K562 (cell line): ENCODE measurements around the gene AGFG2. TPM values are rescaled to one million over a fixed set of nuclear protein-coding genes. Genes with fewer than 3 reads are reported as not detected.
A peak's percentile ranks its signal among the peaks of the same experiment; 100 is the strongest.

ENCODE experiments used
- BRD4 ChIP-seq: fragments of 200-600 bp; sonication (generic); IDR thresholded peaks from 2 replicates; pipeline ENCODE4 v1.6.1; 2017; ENCODE audit warnings: inconsistent platforms
- CLOCK ChIP-seq: fragments of 250-450 bp; sonication (Bioruptor Pico); IDR thresholded peaks from 2 replicates; pipeline ENCODE4 v1.4.0; 2020; ENCODE audit warnings: mild to moderate bottlenecking, moderate library complexity, borderline replicate concordance
- CTBP1 ChIP-seq: fragments of 450-650 bp; IDR thresholded peaks from 2 replicates; pipeline ENCODE4 v1.6.1; 2016; ENCODE audit warnings: borderline replicate concordance
- E2F8 ChIP-seq: fragments of 450-650 bp; IDR thresholded peaks from 2 replicates; pipeline ENCODE4 v1.7.1; 2018; ENCODE audit warnings: mild to moderate bottlenecking, low read depth; ENCODE audit not compliant: partially characterized antibody
- ETV1 ChIP-seq: fragments of 450-650 bp; conservative IDR thresholded peaks from 2 replicates; pipeline ENCODE4 v1.6.1; 2016; ENCODE audit warnings: missing genetic modification characterization, control low read depth, low read depth, missing compliant biosample characterization
- HLTF ChIP-seq: fragments of 450-650 bp; IDR thresholded peaks from 2 replicates; pipeline ENCODE4 v1.6.1; 2016
- NFE2 ChIP-seq: IDR thresholded peaks from 2 replicates; pipeline ENCODE4 v1.6.1; 2014; ENCODE audit warnings: antibody characterized with exemption, low read depth
- NR2F6 ChIP-seq: fragments of 450-650 bp; formaldehyde crosslinking; IDR thresholded peaks from 2 replicates; pipeline ENCODE4 v1.4.0; 2020; ENCODE audit warnings: mild to moderate bottlenecking
- PATZ1 ChIP-seq: fragments of 250-450 bp; sonication (Bioruptor Pico); IDR thresholded peaks from 2 replicates; pipeline ENCODE4 v1.5.0; 2020; ENCODE audit warnings: mild to moderate bottlenecking, borderline replicate concordance
- PML ChIP-seq: IDR thresholded peaks from 2 replicates; pipeline ENCODE4 v1.6.1; 2012; ENCODE audit warnings: low read length, inconsistent platforms
- POLR2A ChIP-seq: fragments of 450-650 bp; conservative IDR thresholded peaks from 2 replicates; pipeline ENCODE4 v1.6.1; 2016
- POLR3A ChIP-seq: IDR thresholded peaks from 2 replicates; pipeline ENCODE4 v1.6.1; 2011; ENCODE audit warnings: borderline replicate concordance, mild to moderate bottlenecking, moderate library complexity; ENCODE audit not compliant: insufficient read length, insufficient read depth; ENCODE audit errors: extremely low read depth
- RAD51 ChIP-seq: fragments of 450-650 bp; IDR thresholded peaks from 2 replicates; pipeline ENCODE4 v1.7.1; 2016; ENCODE audit warnings: low read depth, mild to moderate bottlenecking, borderline replicate concordance
- SMC3 ChIP-seq: conservative IDR thresholded peaks from 2 replicates; pipeline ENCODE4 v1.6.1; 2011; ENCODE audit warnings: low read depth, low read length, improper control_type of control experiment; ENCODE audit not compliant: insufficient read depth
- TAF1 ChIP-seq: IDR thresholded peaks from 2 replicates; pipeline ENCODE4 v1.6.1; 2011; ENCODE audit warnings: mild to moderate bottlenecking, low read length, moderate library complexity; ENCODE audit not compliant: insufficient read depth, control insufficient read depth, severe bottlenecking; ENCODE audit errors: extremely low read depth
- THRA ChIP-seq: fragments of 450-650 bp; IDR thresholded peaks from 2 replicates; pipeline ENCODE4 v1.6.1; 2017; ENCODE audit warnings: mild to moderate bottlenecking, moderate library complexity
- XRCC3 ChIP-seq: fragments of 450-650 bp; IDR thresholded peaks from 2 replicates; pipeline ENCODE4 v1.6.1; 2017; ENCODE audit warnings: mild to moderate bottlenecking, moderate library complexity
- ZBTB7A ChIP-seq: IDR thresholded peaks from 2 replicates; pipeline ENCODE4 v1.6.1; 2011; ENCODE audit warnings: low read depth, mild to moderate bottlenecking, low read length, moderate library complexity, borderline replicate concordance; ENCODE audit not compliant: control insufficient read depth
- ZNF695 ChIP-seq: fragments of 450-650 bp; formaldehyde crosslinking; IDR thresholded peaks from 2 replicates; pipeline ENCODE4 v1.4.0; 2020; ENCODE audit warnings: mild to moderate bottlenecking, moderate library complexity
- ZNF707 ChIP-seq: fragments of 250-450 bp; sonication (Bioruptor Pico); conservative IDR thresholded peaks from 2 replicates; pipeline ENCODE4 v1.8.0; 2022; ENCODE audit warnings: inconsistent platforms, mild to moderate bottlenecking, moderate library complexity
- polyA plus RNA-seq, 8 experiments: library from polyadenylated mRNA; depleted of rRNA in 4 of 8; stranded (reverse) in 5 of 8; unstranded in 3 of 8; fragments of >200 nt; fragmentation: Nextera tagmentation in 2 of 8; fragmentation: Illumina TruSeq in 1 of 8; extraction: Ambion mirVana in 2 of 8; extraction: Trizol in 1 of 8; gene quantifications; 2 replicates each; pipeline versions ENCODE4 v1.2.1 to v1.2.3, GENCODE V29; 2011 to 2014; ENCODE audit warnings: inconsistent platforms in 1 of 8, missing spikeins in 1 of 8
- total RNA-seq, 7 experiments: library from RNA; depleted of rRNA in 6 of 7; stranded (reverse); fragments of >200 nt in 6 of 7; fragmentation: Illumina TruSeq in 2 of 7; extraction: Trizol in 2 of 7; gene quantifications; 2 replicates each; pipeline versions ENCODE4 v1.2.1 to v1.2.3, GENCODE V29; 2011 to 2021; ENCODE audit warnings: low replicate concordance in 1 of 7

AGFG2 gene
- total and polyA plus RNA-seq, 9 of the 15 experiments (the other 6 are each of a cell fraction or from before 2014, with no cell fraction given) = 0.31 to 23.1 (median 6.5) TPM

- TF ChIP-seq THRA (no peak), ZNF707 (CRISPR knock-in tag) (no peak), ETV1 (tag) (no peak), POLR2A (no peak; the same call in none of the 2 replicates), XRCC3 (no peak), RAD51 (no peak), CTBP1 (peak; percentile 63), CLOCK (CRISPR knock-in tag) (no peak), ZNF695 (no peak), POLR3A (no peak), SMC3 (no peak), PML (no peak), BRD4 (no peak), PATZ1 (CRISPR knock-in tag) (no peak), E2F8 (peak; percentile 10), TAF1 (peak; percentile 71), ZBTB7A (peak; percentile 98), HLTF (no peak), NFE2 (0 out of 2 replicates have a peak, but pooled peaks have one; percentile 16), NR2F6 (CRISPR knock-in tag) (no peak)
These were observed 47.4 kb downstream of the AGFG2 start, which contains the start of gene FBXO24 (continued) for GRCh38 chr7:100586266-100587025.
